Astrocyte of the hippocampus (primary cell): ENCODE measurements around the gene MCRIP2.
A peak's percentile ranks its signal among the peaks of the same experiment; 100 is the strongest.
"Not testable (repeated sequence)": the region's sequence is repeated elsewhere in the genome, so short reads cannot be mapped to it uniquely, and the experiment has no call there.

Experiments used
- DNase-seq: peaks from one replicate; pipeline ENCODE4 v3.0.0; 2011; ENCODE audit warnings: low read depth, low spot score

Gene MCRIP2, protein sequence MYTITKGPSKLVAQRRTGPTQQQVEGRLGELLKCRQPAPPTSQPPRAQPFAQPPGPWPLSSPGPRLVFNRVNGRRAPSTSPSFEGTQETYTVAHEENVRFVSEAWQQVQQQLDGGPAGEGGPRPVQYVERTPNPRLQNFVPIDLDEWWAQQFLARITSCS

GRCh38 chr16:641326-642188 is at the start of gene MCRIP2:
MCRIP2 (plus strand) TSS chr16:641828; CDS start chr16:641992, 164 bp downstream.
- DNase-seq: peak; percentile 86

DNA sequence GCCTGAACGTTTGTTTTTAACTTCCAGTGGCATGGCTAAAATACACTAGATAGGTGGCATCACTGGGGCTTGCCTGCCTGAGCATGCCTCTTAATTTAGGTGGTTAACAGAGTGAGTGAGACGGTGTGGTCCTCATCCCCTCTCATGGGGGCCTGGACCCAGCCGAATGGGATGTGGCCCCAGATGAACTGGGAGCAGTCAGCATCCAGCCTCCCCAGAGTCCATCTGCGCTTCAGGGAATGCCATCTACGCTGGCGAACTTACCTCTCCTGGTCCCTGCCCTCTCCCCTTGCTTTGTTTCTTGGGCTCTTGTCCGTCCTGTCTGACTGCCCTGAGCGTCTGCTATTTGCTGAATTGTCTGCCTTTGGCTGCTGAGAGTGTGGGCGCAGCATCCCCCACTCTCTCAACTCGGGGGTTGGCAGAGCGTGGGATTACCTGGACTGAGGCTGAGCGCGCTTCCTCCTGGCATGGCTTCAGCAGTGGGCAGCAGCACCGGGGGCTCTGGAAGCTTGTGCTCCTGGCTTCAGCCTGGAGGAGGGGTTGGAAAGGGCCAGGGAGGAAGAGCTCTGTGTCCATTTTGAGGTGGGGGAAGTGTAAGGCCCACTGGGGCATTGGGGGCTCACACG is 49.6 kb upstream of the MCRIP2 start:
- DNase-seq: no peak

- DNase-seq: peak; percentile 20
Observed at GRCh38 chr16:592518-593306, 48.9 kb upstream of the MCRIP2 start.

DNA sequence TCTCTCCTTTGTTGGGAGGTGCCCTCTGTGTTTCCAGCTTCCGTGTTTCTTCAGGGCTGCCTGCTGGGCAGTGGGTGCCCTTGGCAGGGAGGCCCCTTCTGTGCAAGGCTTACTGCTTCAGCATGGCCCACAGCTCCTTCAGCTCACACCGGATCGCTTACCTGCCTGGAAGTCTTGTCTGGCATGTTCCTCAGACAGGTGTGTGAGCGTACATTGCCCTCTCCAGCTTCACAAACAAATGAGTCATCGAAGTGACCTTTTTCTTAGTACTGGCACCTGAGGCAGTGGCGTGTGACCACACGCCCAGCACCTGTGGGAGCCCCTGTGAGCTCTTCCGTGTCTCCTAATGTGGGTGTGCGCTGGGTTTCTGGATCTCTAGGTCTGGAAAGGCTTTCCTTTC is 48.2 kb upstream of the MCRIP2 start:
- no peak for DNase-seq

- no peak for DNase-seq
Observed at GRCh38 chr16:593807-594206, 47.8 kb upstream of the MCRIP2 start.

DNA sequence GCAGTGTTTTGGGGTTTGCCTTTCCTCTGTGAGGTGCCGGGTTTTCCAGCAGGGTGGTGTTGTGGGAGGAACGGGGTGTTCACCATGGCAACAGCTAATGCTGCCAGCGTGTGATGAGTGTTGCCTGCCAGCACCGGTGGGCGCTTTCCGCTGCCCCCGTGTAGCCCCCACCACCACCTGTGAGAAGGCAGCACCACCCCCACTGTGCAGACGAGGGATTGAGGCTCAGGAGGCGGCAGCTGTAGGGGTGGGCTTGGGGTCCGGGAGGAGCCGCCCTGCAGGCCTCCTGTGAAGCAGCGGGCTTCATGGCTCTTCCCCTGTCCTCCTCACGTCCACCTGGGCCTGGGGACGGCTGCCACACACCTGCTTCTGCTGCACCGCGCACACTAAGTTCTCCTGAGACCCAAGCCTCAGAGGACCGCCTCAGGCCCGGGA is 46.5 kb upstream of the MCRIP2 start:
- no peak for DNase-seq

DNA sequence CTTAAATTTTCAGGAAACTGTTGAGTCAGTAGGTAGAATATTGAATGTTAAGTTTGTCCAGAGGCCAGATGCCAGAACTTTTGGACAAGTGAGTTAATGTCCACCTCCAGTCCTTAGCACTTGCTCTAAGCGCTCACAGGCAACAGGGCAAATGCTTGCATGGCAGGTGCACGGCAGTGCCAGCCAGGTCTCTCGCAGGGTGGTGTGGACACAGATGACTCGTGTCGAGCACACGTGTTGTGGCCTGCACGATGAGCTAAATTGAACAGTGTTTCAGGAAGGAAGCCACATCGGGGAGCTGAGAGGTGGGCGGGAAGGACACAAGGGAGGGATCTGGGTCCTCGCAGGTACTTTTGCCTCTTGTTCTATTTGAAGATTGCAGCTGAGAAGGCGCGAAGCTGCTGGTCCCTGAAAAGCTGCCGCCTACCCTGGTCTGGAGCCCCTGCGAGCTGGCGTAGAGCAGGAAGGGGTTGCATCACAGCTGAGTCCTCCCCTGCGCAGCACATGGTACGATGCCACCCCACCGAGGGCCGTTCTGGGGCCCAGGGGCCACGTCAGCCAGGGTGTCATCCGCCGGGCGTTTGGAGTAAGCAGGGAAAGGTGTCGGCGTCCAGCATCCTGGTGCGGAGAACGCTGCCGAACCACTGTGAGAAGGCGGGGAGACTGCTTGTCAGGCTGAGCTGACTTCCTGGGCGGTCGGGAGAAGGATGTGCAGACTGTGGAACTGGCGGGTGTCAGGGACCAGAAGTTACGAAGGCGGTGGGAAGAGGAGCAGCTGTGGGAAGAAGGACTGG is 45.5 kb upstream of the MCRIP2 start:
- DNase-seq: no peak

DNA sequence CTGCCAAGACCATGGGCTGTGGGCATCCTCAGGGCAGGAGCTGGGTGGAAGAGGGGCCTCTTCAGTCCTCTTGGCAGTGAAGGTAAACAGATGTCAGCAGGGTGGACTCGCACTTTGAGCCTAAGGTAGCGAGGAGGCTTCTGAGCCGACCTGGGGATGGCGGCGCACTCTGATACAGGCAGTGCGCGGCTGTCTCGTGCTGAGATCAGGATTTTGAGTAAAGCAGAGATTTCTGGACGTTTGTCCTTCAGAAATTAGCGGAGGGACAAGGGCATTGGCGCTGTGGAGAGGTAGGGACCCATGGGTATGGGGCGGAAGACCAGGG is 44.9 kb upstream of the MCRIP2 start:
- no peak for DNase-seq

GRCh38 chr16:597655-598054 is 44.0 kb upstream of the MCRIP2 start:
- DNase-seq: not testable (repeated sequence)

DNA sequence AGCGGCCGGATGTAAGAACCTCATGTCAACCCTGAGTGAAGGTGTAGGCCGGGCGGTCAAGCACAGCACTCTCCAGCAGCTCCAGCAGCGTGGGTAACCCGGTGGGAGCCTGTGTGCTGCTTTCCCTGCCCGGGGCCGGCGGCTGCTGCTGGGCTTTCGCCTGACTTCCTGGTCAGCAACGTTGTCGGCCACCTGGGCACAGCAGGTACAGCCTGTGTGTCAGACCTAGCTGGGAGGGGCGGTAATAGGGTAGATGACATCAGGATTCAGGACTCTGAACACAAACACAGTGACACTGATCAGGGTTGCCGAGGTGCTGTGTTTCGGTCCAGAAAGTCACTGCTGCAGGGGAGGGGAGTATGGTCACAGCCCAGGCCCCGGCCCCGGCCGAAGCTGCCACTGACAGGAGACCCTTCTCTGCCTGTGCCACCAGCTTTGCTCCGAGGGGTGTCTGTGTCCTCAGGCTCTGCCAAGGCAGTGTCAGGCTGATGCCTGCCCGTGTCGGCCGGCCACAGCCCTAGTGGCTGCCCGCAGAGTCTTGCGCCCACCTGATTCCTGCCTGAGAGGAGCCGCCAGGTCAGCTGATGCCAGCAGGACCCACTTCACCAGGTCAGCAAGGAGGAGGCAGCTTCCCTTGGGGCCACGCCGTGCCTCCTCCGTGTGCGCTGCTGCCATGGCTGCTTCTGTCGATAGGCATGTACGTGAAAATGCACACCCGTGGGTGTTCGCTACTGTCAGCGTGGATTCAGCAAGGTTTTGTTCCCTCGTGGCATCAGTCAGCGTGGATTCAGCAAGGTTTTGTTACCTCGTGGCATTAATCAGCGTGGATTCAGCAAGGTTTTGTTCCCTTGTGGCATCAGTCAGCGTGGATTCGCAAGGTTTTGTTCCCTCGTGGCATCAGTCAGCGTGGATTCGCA is 42.5 kb upstream of the MCRIP2 start:
- no peak for DNase-seq

GRCh38 chr16:600781-601180 is 40.8 kb upstream of the MCRIP2 start:
- DNase-seq: peak; percentile 27

DNA sequence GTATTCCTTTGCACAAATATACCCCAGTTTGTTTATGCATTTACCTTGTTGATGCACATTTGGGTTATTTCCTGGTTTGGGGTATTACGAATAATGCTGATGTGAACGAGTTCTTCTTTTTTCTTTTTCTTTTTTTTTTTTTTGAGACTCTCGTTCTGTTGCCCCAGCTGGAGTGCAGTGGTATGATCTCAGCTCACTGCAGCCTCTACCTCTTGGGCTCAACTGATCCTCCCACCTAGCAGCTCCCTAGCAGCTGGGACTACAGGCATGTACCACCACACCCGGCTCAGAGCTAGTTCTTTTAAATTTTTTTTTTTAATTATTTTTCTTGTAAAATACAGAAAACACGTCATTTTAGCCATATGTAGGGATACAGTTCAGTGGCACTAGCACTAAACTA is 37.7 kb upstream of the MCRIP2 start:
- DNase-seq: no peak

DNA sequence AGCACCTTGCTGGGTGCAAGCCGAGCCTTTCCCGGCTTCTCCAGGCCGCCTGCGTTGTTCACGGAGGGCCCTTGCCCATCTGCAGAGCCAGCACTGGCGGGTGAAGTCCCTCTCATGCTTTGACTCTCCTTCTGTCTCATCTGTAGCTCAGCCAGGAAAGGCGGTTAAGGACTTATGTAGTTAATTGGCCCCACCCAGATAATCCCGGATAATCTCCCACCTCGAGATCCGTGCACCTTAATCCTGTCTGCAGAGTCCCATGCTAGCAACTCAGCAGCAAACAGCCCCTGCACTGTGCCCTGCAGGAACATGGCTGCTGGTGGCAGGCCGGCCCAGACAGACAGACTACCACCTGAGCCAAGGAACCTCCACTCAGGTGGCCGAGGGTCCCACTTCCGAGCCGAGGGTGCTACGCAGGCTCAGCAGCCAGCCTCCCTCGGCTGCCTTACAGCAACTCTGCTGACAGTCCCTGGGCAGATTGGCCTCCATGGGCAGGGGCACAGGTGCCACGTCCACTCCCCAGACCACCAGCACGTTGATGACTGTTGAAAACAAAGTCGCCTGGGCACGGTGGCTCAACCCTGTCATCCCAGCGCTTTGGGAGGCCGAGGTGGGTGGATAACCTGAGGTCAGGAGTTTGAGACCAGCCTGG is 34.8 kb upstream of the MCRIP2 start:
- DNase-seq: no peak

- no peak for DNase-seq
Observed at GRCh38 chr16:608019-608418, 33.6 kb upstream of the MCRIP2 start.

DNA sequence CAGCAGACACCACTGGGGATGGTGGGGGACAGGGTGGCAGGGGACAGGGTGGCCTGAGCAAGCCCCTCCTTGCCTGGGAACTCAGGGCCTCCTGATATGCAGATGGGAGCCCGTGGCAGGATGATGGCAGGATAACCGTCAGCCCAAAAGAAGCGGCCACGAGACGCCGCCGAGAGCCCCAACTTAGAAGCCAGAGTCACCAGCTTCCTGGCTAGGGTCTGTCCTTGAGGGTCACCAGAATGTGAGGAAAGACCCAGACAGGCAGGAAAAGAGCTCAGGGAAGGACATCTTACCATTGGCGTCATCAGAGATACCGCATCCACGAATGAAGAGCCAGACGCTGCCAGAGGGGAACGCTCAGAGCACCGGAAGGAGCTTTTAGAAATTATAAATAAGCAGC is 32.3 kb upstream of the MCRIP2 start:
- DNase-seq: no peak

DNA sequence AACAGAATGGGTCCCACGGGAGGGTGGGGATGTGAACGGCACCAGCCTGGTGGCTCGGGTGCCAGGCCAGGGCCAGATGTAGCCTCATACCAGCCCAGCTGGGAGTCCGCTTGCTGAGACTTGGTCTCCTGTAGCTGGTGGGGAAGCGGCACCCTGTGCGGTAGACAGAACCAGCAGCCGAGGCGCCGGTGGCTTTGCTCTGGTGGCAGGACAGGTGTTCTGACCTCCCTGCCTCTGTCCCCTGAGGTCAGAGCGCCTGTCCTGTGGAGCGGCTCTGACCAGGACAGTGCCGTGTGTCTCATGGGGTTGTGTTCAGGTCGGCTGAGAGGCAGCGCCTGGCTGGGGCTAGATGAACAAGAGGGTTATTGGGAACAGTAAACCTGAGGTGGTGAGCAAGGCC is 31.6 kb upstream of the MCRIP2 start:
- DNase-seq: no peak

- peak; percentile 49 for DNase-seq
Observed at GRCh38 chr16:610513-611381, 30.9 kb upstream of the MCRIP2 start.

DNA sequence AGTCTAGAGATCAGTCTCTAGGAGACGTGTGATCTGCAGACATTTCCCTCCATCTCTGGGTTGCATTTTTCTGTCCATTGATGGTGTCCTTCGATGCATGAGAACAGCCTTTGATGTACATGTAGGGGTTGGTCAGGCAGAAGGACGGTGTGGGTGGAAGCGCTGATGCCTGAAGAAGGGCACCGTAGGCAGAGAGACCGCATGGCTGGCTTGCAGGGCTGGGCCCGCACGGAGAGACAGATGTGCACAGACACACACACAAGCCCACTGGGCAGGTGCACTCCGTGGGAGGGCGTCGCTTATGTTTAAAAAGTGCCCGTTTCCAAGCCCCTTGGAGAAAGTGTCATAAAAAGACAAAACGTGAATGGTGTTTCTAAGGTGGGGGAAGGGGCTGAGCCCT is 26.5 kb upstream of the MCRIP2 start:
- DNase-seq: no peak
